Measurements from ENCODE around the gene CREB3L4.

GRCh38 chr1:153946622-153947241 lies 21.0 kb upstream of the CREB3L4 start, which contains the start of gene DENND4B:
- TF ChIP-seq, protein P1, sequence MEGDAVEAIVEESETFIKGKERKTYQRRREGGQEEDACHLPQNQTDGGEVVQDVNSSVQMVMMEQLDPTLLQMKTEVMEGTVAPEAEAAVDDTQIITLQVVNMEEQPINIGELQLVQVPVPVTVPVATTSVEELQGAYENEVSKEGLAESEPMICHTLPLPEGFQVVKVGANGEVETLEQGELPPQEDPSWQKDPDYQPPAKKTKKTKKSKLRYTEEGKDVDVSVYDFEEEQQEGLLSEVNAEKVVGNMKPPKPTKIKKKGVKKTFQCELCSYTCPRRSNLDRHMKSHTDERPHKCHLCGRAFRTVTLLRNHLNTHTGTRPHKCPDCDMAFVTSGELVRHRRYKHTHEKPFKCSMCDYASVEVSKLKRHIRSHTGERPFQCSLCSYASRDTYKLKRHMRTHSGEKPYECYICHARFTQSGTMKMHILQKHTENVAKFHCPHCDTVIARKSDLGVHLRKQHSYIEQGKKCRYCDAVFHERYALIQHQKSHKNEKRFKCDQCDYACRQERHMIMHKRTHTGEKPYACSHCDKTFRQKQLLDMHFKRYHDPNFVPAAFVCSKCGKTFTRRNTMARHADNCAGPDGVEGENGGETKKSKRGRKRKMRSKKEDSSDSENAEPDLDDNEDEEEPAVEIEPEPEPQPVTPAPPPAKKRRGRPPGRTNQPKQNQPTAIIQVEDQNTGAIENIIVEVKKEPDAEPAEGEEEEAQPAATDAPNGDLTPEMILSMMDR (IDR thresholded peaks at IDR 0.05; ENCODE audit: low read depth, low read length, missing input control) = peak; percentile 96
- TF ChIP-seq, protein P2, sequence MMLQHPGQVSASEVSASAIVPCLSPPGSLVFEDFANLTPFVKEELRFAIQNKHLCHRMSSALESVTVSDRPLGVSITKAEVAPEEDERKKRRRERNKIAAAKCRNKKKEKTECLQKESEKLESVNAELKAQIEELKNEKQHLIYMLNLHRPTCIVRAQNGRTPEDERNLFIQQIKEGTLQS (IDR thresholded peaks at IDR 0.05) = no peak
- TF ChIP-seq TAF1 (conservative IDR thresholded peaks at IDR 0.05) (no peak), GABPA (IDR thresholded peaks at IDR 0.05 in 1 of 2, conservative IDR thresholded peaks at IDR 0.05 in 1 of 2) (no peak), RAD21 (IDR thresholded peaks at IDR 0.05) (peak; percentile 68 to 84), FOXA2 (IDR thresholded peaks at IDR 0.05) (no peak), JUND (IDR thresholded peaks at IDR 0.05) (no peak), FOXA1 (IDR thresholded peaks at IDR 0.05) (no peak)
- TF ChIP-seq, protein P3, sequence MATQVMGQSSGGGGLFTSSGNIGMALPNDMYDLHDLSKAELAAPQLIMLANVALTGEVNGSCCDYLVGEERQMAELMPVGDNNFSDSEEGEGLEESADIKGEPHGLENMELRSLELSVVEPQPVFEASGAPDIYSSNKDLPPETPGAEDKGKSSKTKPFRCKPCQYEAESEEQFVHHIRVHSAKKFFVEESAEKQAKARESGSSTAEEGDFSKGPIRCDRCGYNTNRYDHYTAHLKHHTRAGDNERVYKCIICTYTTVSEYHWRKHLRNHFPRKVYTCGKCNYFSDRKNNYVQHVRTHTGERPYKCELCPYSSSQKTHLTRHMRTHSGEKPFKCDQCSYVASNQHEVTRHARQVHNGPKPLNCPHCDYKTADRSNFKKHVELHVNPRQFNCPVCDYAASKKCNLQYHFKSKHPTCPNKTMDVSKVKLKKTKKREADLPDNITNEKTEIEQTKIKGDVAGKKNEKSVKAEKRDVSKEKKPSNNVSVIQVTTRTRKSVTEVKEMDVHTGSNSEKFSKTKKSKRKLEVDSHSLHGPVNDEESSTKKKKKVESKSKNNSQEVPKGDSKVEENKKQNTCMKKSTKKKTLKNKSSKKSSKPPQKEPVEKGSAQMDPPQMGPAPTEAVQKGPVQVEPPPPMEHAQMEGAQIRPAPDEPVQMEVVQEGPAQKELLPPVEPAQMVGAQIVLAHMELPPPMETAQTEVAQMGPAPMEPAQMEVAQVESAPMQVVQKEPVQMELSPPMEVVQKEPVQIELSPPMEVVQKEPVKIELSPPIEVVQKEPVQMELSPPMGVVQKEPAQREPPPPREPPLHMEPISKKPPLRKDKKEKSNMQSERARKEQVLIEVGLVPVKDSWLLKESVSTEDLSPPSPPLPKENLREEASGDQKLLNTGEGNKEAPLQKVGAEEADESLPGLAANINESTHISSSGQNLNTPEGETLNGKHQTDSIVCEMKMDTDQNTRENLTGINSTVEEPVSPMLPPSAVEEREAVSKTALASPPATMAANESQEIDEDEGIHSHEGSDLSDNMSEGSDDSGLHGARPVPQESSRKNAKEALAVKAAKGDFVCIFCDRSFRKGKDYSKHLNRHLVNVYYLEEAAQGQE (IDR thresholded peaks at IDR 0.05) = no peak
